GM10248 (cell line): Measurements from ENCODE around the gene CGN.

ENCODE experiments used
- CTCF ChIA-PET: fragments of 300-600 bp; sonication (Branson Sonifier 250); formaldehyde crosslinking; extraction: SDS; loops from one replicate; lab custom pipeline; 2021; ENCODE audit warnings: antibody characterized with exemption; lab: Yijun Ruan, JAX
- POLR2A ChIA-PET: fragments of 350-650 bp; sonication (Branson Sonifier 250); formaldehyde crosslinking; extraction: SDS; loops from one replicate; lab custom pipeline; 2020; ENCODE audit warnings: antibody characterized with exemption; lab: Yijun Ruan, JAX
- DNase-seq: peaks from one replicate; pipeline ENCODE4 v3.0.0; 2012; ENCODE audit errors: extremely low spot score
- CTCF ChIP-seq: IDR thresholded peaks from 2 replicates; pipeline ENCODE4 v1.5.1; 2012; ENCODE audit warnings: mild to moderate bottlenecking, low read depth; ENCODE audit errors: extremely low read depth, missing control alignments, control extremely low read depth

Gene CGN

GRCh38 chr1:151546011-151546925 is 35.1 kb downstream of the CGN start:
- CTCF ChIA-PET, result interaction anchor here (1.4 kb wide), 2 partner anchors 9 to 11 kb away, joined by 3 read pairs; no protein-coding TSS in a partner anchor
- no peak for DNase-seq
- POLR2A ChIA-PET, result no interaction called here

DNA sequence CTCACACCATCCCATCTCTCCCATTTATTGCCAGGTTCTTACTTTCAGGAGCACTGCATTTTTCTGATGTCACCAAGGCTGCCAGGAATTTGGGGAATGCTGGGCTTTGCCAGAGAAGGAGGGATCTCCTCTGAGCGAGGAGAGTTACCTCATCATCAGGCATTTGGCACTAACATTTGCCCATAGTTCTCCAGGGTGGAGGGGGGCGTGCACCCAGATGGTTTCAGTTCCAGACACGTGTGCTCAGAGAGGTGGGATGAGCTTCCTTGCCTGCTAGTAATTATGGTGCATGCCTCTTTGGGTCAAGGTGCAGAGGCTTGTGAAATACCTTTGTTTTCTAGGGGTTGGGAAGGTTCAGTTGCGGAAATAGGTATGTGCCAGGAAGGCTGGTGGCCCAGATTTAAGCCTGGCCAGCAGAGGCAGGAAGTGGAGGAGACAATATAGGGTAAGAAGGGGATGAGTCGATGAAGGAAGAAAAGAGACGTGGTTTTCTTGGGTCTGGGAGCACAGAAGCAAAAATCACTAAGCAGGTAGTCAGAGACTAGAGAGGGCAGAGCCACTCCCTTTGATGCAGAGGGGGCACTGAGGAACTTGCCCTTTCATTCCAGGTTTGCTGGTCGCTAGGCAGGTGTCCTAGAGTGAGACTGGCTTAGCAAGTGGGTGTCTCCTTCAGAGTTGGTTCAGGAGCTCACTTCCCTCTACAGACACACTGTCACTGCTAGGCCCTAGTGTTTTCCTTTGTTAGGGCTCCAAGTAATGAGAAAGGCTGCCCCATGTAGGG is 36.1 kb downstream of the CGN start:
- ChIA-PET CTCF (interaction anchor here (1.4 kb wide), 1 partner anchor 10 kb away, joined by 3 read pairs; no protein-coding TSS in a partner anchor), POLR2A (no interaction called here)
- DNase-seq, result no peak
- TF ChIP-seq CTCF, result no peak

More at GRCh38 chr1:151546011-151546925, 35.1 kb downstream of the CGN start:
- no peak for TF ChIP-seq CTCF

GRCh38 chr1:151547900-151548230 is 36.7 kb downstream of the CGN start:
- DNase-seq, result no peak
- ChIA-PET CTCF (interaction anchor here (1.4 kb wide), 1 partner anchor 10 kb away, joined by 3 read pairs; no protein-coding TSS in a partner anchor), POLR2A (no interaction called here)
- no peak for TF ChIP-seq CTCF

- no peak for DNase-seq
- no peak for TF ChIP-seq CTCF
- ChIA-PET CTCF (interaction anchor here (1.4 to 1.5 kb wide), 2 partner anchors 10 to 14 kb away, joined by 3 to 6 read pairs; no protein-coding TSS in a partner anchor), POLR2A (no interaction called here)
Measured at GRCh38 chr1:151549199-151549598, 38.0 kb downstream of the CGN start.

DNA sequence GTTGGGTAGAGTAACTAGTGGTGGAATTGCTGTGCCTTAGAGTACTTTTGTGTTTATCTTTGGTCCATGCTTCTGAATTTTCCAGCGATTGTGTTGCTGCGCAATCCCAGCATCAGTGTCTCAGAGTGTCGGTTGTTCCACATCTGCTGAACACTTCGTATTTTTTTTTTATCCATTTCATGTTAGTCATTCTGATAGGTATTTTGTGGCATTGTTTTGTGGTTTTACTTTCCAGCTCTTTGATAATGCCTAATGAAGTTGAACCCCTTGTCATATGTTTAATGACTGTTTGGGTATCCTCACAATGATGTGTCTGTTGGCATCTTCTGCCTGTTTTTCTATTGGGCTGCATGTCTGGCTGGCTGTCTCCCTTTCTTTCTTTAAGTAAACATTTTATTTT is 42.5 kb downstream of the CGN start:
- ChIA-PET CTCF (no interaction called here), POLR2A (no interaction called here)
- TF ChIP-seq CTCF, result no peak
- DNase-seq, result no peak

DNA sequence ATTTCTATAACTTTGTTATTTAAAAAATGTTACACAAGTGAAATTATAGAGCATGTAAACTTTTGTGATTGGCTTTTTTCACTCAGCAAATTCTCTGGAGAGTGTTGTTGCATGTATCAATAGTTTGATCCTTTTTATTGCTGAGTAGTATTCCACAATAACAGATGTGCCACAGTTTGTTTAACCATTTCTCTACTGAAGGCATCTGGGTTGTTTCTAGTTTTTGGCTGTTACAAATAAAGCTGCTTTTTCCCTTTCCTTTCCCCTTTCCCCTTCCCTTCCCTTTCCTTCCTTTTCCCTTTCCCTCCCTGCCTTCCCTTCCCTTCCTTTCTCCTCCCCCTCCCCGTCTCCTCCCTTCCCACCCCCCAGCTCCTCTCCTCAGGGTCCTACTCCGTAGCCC is 44.9 kb downstream of the CGN start:
- ChIA-PET CTCF (interaction anchor here (1.8 kb wide), 1 partner anchor 10 kb away, joined by 4 read pairs; no protein-coding TSS in a partner anchor), POLR2A (no interaction called here)
- no peak for TF ChIP-seq CTCF
- DNase-seq, result no peak
